DOHH2 (cell line): Measurements from ENCODE around the gene A4GNT.

Experiments
- H3F3A ChIP-seq: fragments of 200-600 bp; sonication (generic), shearing (Covaris generic); 2 replicates; pipeline ENCODE4 v1.6.0; 2016; ENCODE audit warnings: antibody characterized with exemption, mild to moderate bottlenecking; ENCODE audit not compliant: control insufficient read depth, insufficient read depth
- H3K27ac ChIP-seq: fragments of 200-600 bp; sonication (generic); 2 replicates; pipeline ENCODE4 v1.5.1; 2014; ENCODE audit warnings: low read depth, mild to moderate bottlenecking, low read length, moderate library complexity
- H3K27me3 ChIP-seq: fragments of 200-600 bp; sonication (generic); 2 replicates; pipeline ENCODE4 v1.6.1; 2014; ENCODE audit warnings: mild to moderate bottlenecking, low read length, mixed read lengths; ENCODE audit not compliant: control insufficient read depth
- H3K36me3 ChIP-seq: fragments of 200-600 bp; sonication (generic); 2 replicates; pipeline ENCODE4 v1.6.1; 2014; ENCODE audit warnings: mild to moderate bottlenecking, low read length, moderate library complexity, mixed read lengths; ENCODE audit not compliant: control insufficient read depth
- H3K4me1 ChIP-seq: fragments of 200-600 bp; sonication (generic); 2 replicates; pipeline ENCODE4 v1.6.1; 2014; ENCODE audit warnings: mild to moderate bottlenecking, low read length, mixed read lengths; ENCODE audit not compliant: control insufficient read depth
- H3K4me2 ChIP-seq: fragments of 200-600 bp; sonication (generic); 2 replicates; pipeline ENCODE4 v1.6.0; 2014; ENCODE audit warnings: mild to moderate bottlenecking, low read length, moderate library complexity
- H3K4me3 ChIP-seq: fragments of 200-600 bp; sonication (generic); 2 replicates; pipeline ENCODE4 v1.5.1; 2014; ENCODE audit warnings: mild to moderate bottlenecking, low read length, mixed read lengths
- H3K79me2 ChIP-seq: fragments of 200-600 bp; sonication (generic); 2 replicates; pipeline ENCODE4 v1.6.1; 2014; ENCODE audit warnings: mild to moderate bottlenecking, low read length, mixed read lengths; ENCODE audit not compliant: control insufficient read depth
- H3K9me2 ChIP-seq: fragments of 200-600 bp; sonication (generic); replicated peaks from 2 replicates; pipeline ENCODE4 v1.6.1; 2014; ENCODE audit warnings: mild to moderate bottlenecking, low read length, mixed read lengths; ENCODE audit not compliant: control insufficient read depth
- H3K9me3 ChIP-seq: fragments of 200-600 bp; sonication (generic); 2 replicates; pipeline ENCODE4 v1.6.1; 2014; ENCODE audit warnings: antibody characterized with exemption, low read length, mixed read lengths; ENCODE audit not compliant: control insufficient read depth, insufficient read depth
- H4K20me1 ChIP-seq: fragments of 200-600 bp; sonication (generic); 2 replicates; pipeline ENCODE4 v1.6.0; 2014; ENCODE audit warnings: low read depth, mild to moderate bottlenecking, antibody characterized with exemption, low read length, moderate library complexity; ENCODE audit not compliant: control insufficient read depth, insufficient read depth
- CTCF ChIP-seq: fragments of 200-600 bp; sonication (generic); IDR thresholded peaks from one replicate; pipeline ENCODE4 v1.5.1; 2014; ENCODE audit warnings: antibody characterized with exemption, mild to moderate bottlenecking, low read depth, low read length; ENCODE audit not compliant: poor library complexity, severe bottlenecking
- EZH2phosphoT487 ChIP-seq: fragments of 200-600 bp; sonication (generic); IDR thresholded peaks from 2 replicates; pipeline ENCODE4 v1.6.1; 2017; ENCODE audit warnings: borderline replicate concordance, mild to moderate bottlenecking, antibody characterized with exemption, low read length, moderate library complexity, mixed read lengths

A4GNT gene

GRCh38 chr3:138082085-138082991 is 49.9 kb downstream of the A4GNT start:
- Histone ChIP-seq H3K27ac (no peak overlapping the region), H3K9me3 (no peaks in the 10 kb centered on the region), H3K4me3 (no peak overlapping the region), H3K27me3 (peaks cover 14% of the 10 kb centered on the region), H4K20me1 (no peaks in the 10 kb centered on the region), H3K4me1 (no peaks in the 10 kb centered on the region), H3K36me3 (no peaks in the 10 kb centered on the region), H3K4me2 (no peak overlapping the region), H3K9me2 (no peaks in the 10 kb centered on the region), H3F3A (no peaks in the 10 kb centered on the region), H3K79me2 (no peaks in the 10 kb centered on the region)
- TF ChIP-seq CTCF, result no peak
- no peak for TF ChIP-seq EZH2phosphoT487

- no peaks in the 10 kb centered on the region for H3K36me3 ChIP-seq
- H4K20me1 ChIP-seq, result no peaks in the 10 kb centered on the region
- H3K9me2 ChIP-seq, result no peaks in the 10 kb centered on the region
- TF ChIP-seq EZH2phosphoT487 (no peak), CTCF (no peak)
- H3K27me3 ChIP-seq, result peaks cover 14% of the 10 kb centered on the region
- no peaks in the 10 kb centered on the region for H3K4me1 ChIP-seq
- no peaks in the 10 kb centered on the region for H3K9me3 ChIP-seq
- H3K27ac ChIP-seq, result no peak overlapping the region
- H3K4me2 ChIP-seq, result no peak overlapping the region
- no peak overlapping the region for H3K4me3 ChIP-seq
- H3K79me2 ChIP-seq, result no peaks in the 10 kb centered on the region
- H3F3A ChIP-seq, result no peaks in the 10 kb centered on the region
Measured at GRCh38 chr3:138081371-138082084, 50.7 kb downstream of the A4GNT start.

- no peaks in the 10 kb centered on the region for H3F3A ChIP-seq
- H3K9me3 ChIP-seq, result no peaks in the 10 kb centered on the region
- no peak overlapping the region for H3K4me3 ChIP-seq
- no peak overlapping the region for H3K27ac ChIP-seq
- no peak overlapping the region for H3K4me2 ChIP-seq
- no peaks in the 10 kb centered on the region for H3K4me1 ChIP-seq
- no peaks in the 10 kb centered on the region for H3K79me2 ChIP-seq
- TF ChIP-seq CTCF (no peak), EZH2phosphoT487 (no peak)
- peaks cover 14% of the 10 kb centered on the region for H3K27me3 ChIP-seq
- H3K36me3 ChIP-seq, result no peaks in the 10 kb centered on the region
- H3K9me2 ChIP-seq, result no peaks in the 10 kb centered on the region
- no peaks in the 10 kb centered on the region for H4K20me1 ChIP-seq
Measured at GRCh38 chr3:138079901-138080300, 52.3 kb downstream of the A4GNT start.
